Karpas-422 (cell line): Measurements from ENCODE around the gene SPACA7. TPM values are rescaled to one million over a fixed set of nuclear protein-coding genes. Genes with fewer than 3 reads are reported as not detected.
A peak's percentile ranks its signal among the peaks of the same experiment; 100 is the strongest.

ENCODE experiments used
- DNase-seq: peaks from one replicate; pipeline ENCODE4 v3.0.0-alpha.2; 2015
- H2AFZ ChIP-seq: fragments of 200-600 bp; sonication (generic); 2 replicates; pipeline ENCODE4 v1.6.1; 2014; ENCODE audit warnings: antibody characterized with exemption, low read length, mixed read lengths
- H3K27ac ChIP-seq: fragments of 200-600 bp; sonication (generic); 2 replicates; pipeline ENCODE4 v1.5.1; 2014; ENCODE audit warnings: mild to moderate bottlenecking, low read length, moderate library complexity
- H3K27me3 ChIP-seq: fragments of 200-600 bp; sonication (generic); 2 replicates; pipeline ENCODE4 v1.6.1; 2014; ENCODE audit warnings: low read length, mixed read lengths
- H3K36me3 ChIP-seq: fragments of 200-600 bp; sonication (generic); 2 replicates; pipeline ENCODE4 v1.6.1; 2014; ENCODE audit warnings: low read length, mixed read lengths; ENCODE audit not compliant: insufficient read depth
- H3K4me1 ChIP-seq: fragments of 200-600 bp; sonication (generic); 2 replicates; pipeline ENCODE4 v1.6.1; 2014; ENCODE audit warnings: mild to moderate bottlenecking, low read length, mixed read lengths
- H3K4me2 ChIP-seq: fragments of 200-600 bp; sonication (generic); 2 replicates; pipeline ENCODE4 v1.6.1; 2014; ENCODE audit warnings: low read length, low read depth, mild to moderate bottlenecking; ENCODE audit not compliant: poor library complexity, severe bottlenecking
- H3K4me3 ChIP-seq: fragments of 200-600 bp; sonication (generic); 2 replicates; pipeline ENCODE4 v1.5.1; 2014; ENCODE audit warnings: mild to moderate bottlenecking, antibody characterized with exemption, low read length, mixed read lengths
- H3K79me2 ChIP-seq: fragments of 200-600 bp; sonication (generic); 2 replicates; pipeline ENCODE4 v1.6.1; 2014; ENCODE audit warnings: mild to moderate bottlenecking, low read length, mixed read lengths
- H3K9ac ChIP-seq: fragments of 200-600 bp; sonication (generic); 2 replicates; pipeline ENCODE4 v1.6.0; 2014; ENCODE audit warnings: low read length
- H3K9me2 ChIP-seq: fragments of 200-600 bp; sonication (generic), shearing (Covaris generic); replicated peaks from 2 replicates; pipeline ENCODE4 v1.6.0; 2014; ENCODE audit warnings: mild to moderate bottlenecking, low read length, moderate library complexity; ENCODE audit not compliant: insufficient read depth
- H3K9me3 ChIP-seq: fragments of 300-700, 200-600 bp; sonication (generic); 2 replicates; pipeline ENCODE4 v1.6.1; 2014; ENCODE audit warnings: low read length, mixed read lengths
- H4K20me1 ChIP-seq: fragments of 200-600 bp; sonication (generic); 2 replicates; pipeline ENCODE4 v1.6.1; 2014; ENCODE audit warnings: mild to moderate bottlenecking, antibody characterized with exemption, low read length, low read depth; ENCODE audit not compliant: insufficient read depth
- total RNA-seq: library from RNA; depleted of rRNA; stranded (reverse); fragments of >200 nt; shearing (Covaris generic); gene quantifications from 2 replicates; pipeline ENCODE4 v1.2.3, GENCODE V29; 2014; ENCODE audit warnings: low replicate concordance

SPACA7 gene
- total RNA-seq, 1 experiment from 2014 or later = not detected

- Histone ChIP-seq H3K4me1 (peaks cover 40% of the 10 kb centered on the region), H3K4me2 (peak overlapping the region; percentile 31), H3K36me3 (no peaks in the 10 kb centered on the region), H4K20me1 (no peaks in the 10 kb centered on the region), H3K79me2 (no peaks in the 10 kb centered on the region), H3K9ac (no peak overlapping the region), H2AFZ (no peak overlapping the region), H3K9me3 (no peaks in the 10 kb centered on the region), H3K9me2 (no peaks in the 10 kb centered on the region), H3K4me3 (no peak overlapping the region), H3K27me3 (no peaks in the 10 kb centered on the region), H3K27ac (no peak overlapping the region)
- DNase-seq = no peak
These were observed 29.3 kb upstream of the SPACA7 start for GRCh38 chr13:112346899-112347229.

- Histone ChIP-seq H3K4me1 (peaks cover 47% of the 10 kb centered on the region), H3K9me3 (no peaks in the 10 kb centered on the region), H3K9me2 (no peaks in the 10 kb centered on the region), H2AFZ (no peak overlapping the region), H3K27me3 (no peaks in the 10 kb centered on the region), H3K79me2 (no peaks in the 10 kb centered on the region), H3K9ac (no peak overlapping the region), H3K4me2 (no peak overlapping the region), H4K20me1 (no peaks in the 10 kb centered on the region), H3K4me3 (no peak overlapping the region), H3K27ac (no peak overlapping the region), H3K36me3 (no peaks in the 10 kb centered on the region)
- no peak for DNase-seq
These were observed 28.2 kb upstream of the SPACA7 start for GRCh38 chr13:112347986-112348385.

GRCh38 chr13:112348642-112349345, 27.4 kb upstream of the SPACA7 start:
- Histone ChIP-seq H3K4me2 (no peak overlapping the region), H3K4me1 (peaks cover 47% of the 10 kb centered on the region), H3K79me2 (no peaks in the 10 kb centered on the region), H3K27ac (no peak overlapping the region), H3K9me3 (no peaks in the 10 kb centered on the region), H3K9ac (no peak overlapping the region), H3K4me3 (no peak overlapping the region), H2AFZ (no peak overlapping the region), H4K20me1 (no peaks in the 10 kb centered on the region), H3K36me3 (no peaks in the 10 kb centered on the region), H3K9me2 (no peaks in the 10 kb centered on the region), H3K27me3 (no peaks in the 10 kb centered on the region)
- no peak for DNase-seq

GRCh38 chr13:112349681-112350080, 26.5 kb upstream of the SPACA7 start:
- Histone ChIP-seq H3K27me3 (no peaks in the 10 kb centered on the region), H3K4me2 (no peak overlapping the region), H3K79me2 (no peaks in the 10 kb centered on the region), H3K27ac (no peak overlapping the region), H3K36me3 (no peaks in the 10 kb centered on the region), H3K9ac (no peak overlapping the region), H4K20me1 (no peaks in the 10 kb centered on the region), H3K4me3 (no peak overlapping the region), H3K9me2 (no peaks in the 10 kb centered on the region), H3K9me3 (no peaks in the 10 kb centered on the region), H2AFZ (no peak overlapping the region), H3K4me1 (peaks cover 47% of the 10 kb centered on the region)
- no peak for DNase-seq

DNA sequence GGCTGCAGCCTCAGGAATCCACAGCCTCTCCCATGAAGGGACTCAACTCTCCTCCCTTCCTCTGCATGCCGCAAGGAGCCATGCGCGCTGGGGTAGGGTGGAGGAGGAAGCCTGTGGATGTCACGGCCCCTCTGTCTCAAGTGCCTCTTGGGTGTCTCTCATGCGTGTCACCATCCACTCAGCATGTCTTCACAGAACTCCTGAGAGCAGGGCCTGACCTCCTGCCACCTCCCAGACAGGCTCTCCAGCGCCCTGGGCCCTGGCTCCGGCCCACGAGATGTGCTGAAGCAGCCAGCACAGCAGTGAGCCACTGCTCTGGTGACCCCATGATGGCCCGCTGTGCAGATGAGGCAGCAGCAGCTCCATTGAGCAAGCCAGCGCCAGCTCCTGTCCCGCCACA, 25.9 kb upstream of the SPACA7 start:
- Histone ChIP-seq H3K4me2 (no peak overlapping the region), H3K79me2 (no peaks in the 10 kb centered on the region), H3K9ac (no peak overlapping the region), H3K36me3 (no peaks in the 10 kb centered on the region), H3K4me1 (peaks cover 47% of the 10 kb centered on the region), H4K20me1 (no peaks in the 10 kb centered on the region), H2AFZ (no peak overlapping the region), H3K27me3 (no peaks in the 10 kb centered on the region), H3K9me2 (no peaks in the 10 kb centered on the region), H3K4me3 (no peak overlapping the region), H3K9me3 (no peaks in the 10 kb centered on the region), H3K27ac (no peak overlapping the region)
- no peak for DNase-seq

DNA sequence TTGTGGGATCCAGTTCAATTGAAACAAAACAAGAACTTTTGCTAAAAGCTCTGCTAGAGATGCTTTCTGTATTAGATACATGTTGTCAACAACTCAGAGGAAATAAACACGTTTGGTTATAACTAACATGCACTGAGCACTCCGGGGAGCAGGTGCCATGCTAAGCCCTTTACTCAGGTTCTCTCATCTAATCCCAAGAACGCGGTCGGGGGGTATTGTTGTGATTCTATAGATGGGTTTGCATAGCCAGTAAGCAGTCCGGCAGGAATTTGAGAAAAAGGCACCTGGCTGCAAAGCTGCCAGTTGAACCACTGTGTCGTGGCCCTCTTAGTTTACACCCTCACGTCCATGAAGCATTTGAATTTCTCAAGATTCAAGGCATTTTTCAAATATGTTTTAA, 24.3 kb upstream of the SPACA7 start:
- no peak overlapping the region for H3K4me3 ChIP-seq
- no peaks in the 10 kb centered on the region for H3K36me3 ChIP-seq
- no peak for DNase-seq

GRCh38 chr13:112353856-112354255, 22.3 kb upstream of the SPACA7 start:
- Histone ChIP-seq H3K4me1 (peaks cover 26% of the 10 kb centered on the region), H3K79me2 (no peaks in the 10 kb centered on the region), H3K9ac (no peak overlapping the region), H3K27me3 (no peaks in the 10 kb centered on the region), H3K9me2 (no peaks in the 10 kb centered on the region), H3K9me3 (no peaks in the 10 kb centered on the region), H4K20me1 (no peaks in the 10 kb centered on the region), H3K4me2 (no peak overlapping the region), H3K4me3 (no peak overlapping the region), H2AFZ (no peak overlapping the region), H3K36me3 (no peaks in the 10 kb centered on the region), H3K27ac (no peak overlapping the region)
- DNase-seq = no peak

More for the DNA sequence above, 24.3 kb upstream of the SPACA7 start:
- Histone ChIP-seq H3K9me2 (no peaks in the 10 kb centered on the region), H3K4me1 (peaks cover 34% of the 10 kb centered on the region), H3K9me3 (no peaks in the 10 kb centered on the region), H3K27me3 (no peaks in the 10 kb centered on the region), H3K27ac (no peak overlapping the region), H2AFZ (peak overlapping the region; percentile 10; the same call in 1 of the 2 replicates), H3K79me2 (no peaks in the 10 kb centered on the region), H4K20me1 (no peaks in the 10 kb centered on the region), H3K4me2 (no peak overlapping the region), H3K9ac (no peak overlapping the region)

DNA sequence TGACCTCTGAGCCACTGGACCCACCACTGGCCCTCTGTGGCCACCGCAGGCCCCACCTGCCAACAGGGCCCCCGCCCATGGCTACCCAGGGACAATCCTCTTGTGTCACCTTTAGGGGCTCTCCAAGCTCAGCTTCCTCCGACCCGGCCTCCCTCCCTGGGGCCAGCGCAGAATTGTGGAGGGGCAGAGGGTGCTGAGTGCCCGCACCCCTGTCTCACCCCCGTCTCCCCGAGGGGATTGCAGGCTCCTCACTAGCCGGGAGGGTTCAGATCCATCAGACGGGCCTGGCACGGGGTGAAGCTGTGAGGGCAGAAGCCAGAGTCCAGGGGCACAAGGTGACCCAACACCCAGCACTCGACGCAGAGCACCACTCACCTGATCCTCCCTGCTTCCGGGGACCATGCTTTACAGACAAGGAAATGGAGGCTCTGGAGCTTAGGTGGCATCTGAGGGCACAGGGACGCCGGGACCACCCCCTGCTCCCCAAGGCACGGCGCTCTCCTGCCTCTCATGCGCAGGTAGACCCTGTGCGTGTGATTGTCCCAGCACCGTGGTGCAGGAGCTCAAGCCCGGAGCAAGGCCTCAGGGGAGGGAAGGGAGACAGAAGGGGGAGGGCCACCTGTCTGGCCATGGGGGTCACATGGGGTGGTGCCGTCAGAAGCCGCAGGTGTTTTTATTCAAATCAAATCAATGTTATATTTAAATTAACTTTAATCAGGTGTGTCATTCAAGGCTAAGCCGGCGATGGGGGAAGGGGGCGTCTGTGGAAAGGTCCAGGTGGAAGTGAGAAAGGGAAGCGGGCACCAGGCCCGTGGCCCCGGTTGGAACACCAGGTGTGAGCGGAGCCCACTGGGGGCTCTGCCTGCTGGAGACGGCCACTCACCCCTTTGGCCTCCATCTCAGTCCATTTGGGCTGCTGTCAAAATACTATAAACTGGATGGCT, 21.6 kb upstream of the SPACA7 start:
- H4K20me1 ChIP-seq = no peaks in the 10 kb centered on the region
- H3K9me2 ChIP-seq = no peaks in the 10 kb centered on the region
- H3K27ac ChIP-seq = no peak overlapping the region
- no peak for DNase-seq
- no peaks in the 10 kb centered on the region for H3K36me3 ChIP-seq
- H3K4me3 ChIP-seq = no peak overlapping the region
- H3K4me2 ChIP-seq = no peak overlapping the region
- H3K9me3 ChIP-seq = no peaks in the 10 kb centered on the region
- no peaks in the 10 kb centered on the region for H3K79me2 ChIP-seq
- H3K4me1 ChIP-seq = peaks cover 26% of the 10 kb centered on the region
- no peak overlapping the region for H3K9ac ChIP-seq
- no peaks in the 10 kb centered on the region for H3K27me3 ChIP-seq
- no peak overlapping the region for H2AFZ ChIP-seq
